GM12878 (cell line): ENCODE results near the gene NRG3.

Source experiments
- ASH2L ChIP-seq: fragments of 300-600, 200-600 bp; sonication (generic); IDR thresholded peaks from 2 replicates; pipeline ENCODE4 v1.6.1; 2017; ENCODE audit warnings: low read depth, mild to moderate bottlenecking, borderline replicate concordance
- BCL11A ChIP-seq: IDR thresholded peaks from 2 replicates; pipeline ENCODE4 v1.6.1; 2011; ENCODE audit warnings: low read depth, low read length
- CHD1 ChIP-seq: IDR thresholded peaks from 2 replicates; pipeline ENCODE4 v1.6.1; 2012; ENCODE audit warnings: low read depth, low read length, improper control_type of control experiment
- CHD2 ChIP-seq: IDR thresholded peaks from 2 replicates; pipeline ENCODE4 v1.6.1; 2011; ENCODE audit warnings: low read depth, low read length, improper control_type of control experiment, borderline replicate concordance
- EZH2 ChIP-seq: IDR thresholded peaks from 2 replicates; pipeline ENCODE4 v1.6.1; 2012; ENCODE audit warnings: low read depth, mild to moderate bottlenecking, control low read depth, inconsistent platforms, low read length, borderline replicate concordance; ENCODE audit not compliant: control insufficient read depth
- JUND ChIP-seq: IDR thresholded peaks from 2 replicates; pipeline ENCODE4 v1.6.1; 2012; ENCODE audit warnings: low read depth, mild to moderate bottlenecking, low read length, improper control_type of control experiment, moderate library complexity
- NFYB ChIP-seq: IDR thresholded peaks from 2 replicates; pipeline ENCODE4 v1.6.1; 2011; ENCODE audit warnings: low read depth, mild to moderate bottlenecking, low read length, improper control_type of control experiment, moderate library complexity; ENCODE audit not compliant: insufficient read depth
- POLR2A ChIP-seq: IDR thresholded peaks from 2 replicates; pipeline ENCODE4 v1.6.1; 2011; ENCODE audit warnings: low read depth, mild to moderate bottlenecking, low read length
- POLR2AphosphoS5 ChIP-seq: IDR thresholded peaks from 2 replicates; pipeline ENCODE4 v1.6.1; 2011; ENCODE audit warnings: mild to moderate bottlenecking, low read length, inconsistent platforms
- RAD51 ChIP-seq: fragments of 450-650 bp; IDR thresholded peaks from 2 replicates; pipeline ENCODE4 v1.6.1; 2016; ENCODE audit warnings: moderate library complexity, mild to moderate bottlenecking, inconsistent platforms
- ZNF24 ChIP-seq: fragments of 450-650 bp; IDR thresholded peaks from 2 replicates; pipeline ENCODE4 v1.6.1; 2017; ENCODE audit warnings: antibody characterized with exemption, mild to moderate bottlenecking
- ZNF592 ChIP-seq: fragments of 450-650 bp; IDR thresholded peaks from 2 replicates; pipeline ENCODE4 v1.6.1; 2017; ENCODE audit warnings: mild to moderate bottlenecking, moderate library complexity
- TF ChIP-seq, protein P1 (sequence below): IDR thresholded peaks from 2 replicates; pipeline ENCODE4 v1.6.1; 2012; ENCODE audit warnings: low read depth, low read length, improper control_type of control experiment
- TF ChIP-seq, protein P2 (sequence below): fragments of 450-650 bp; IDR thresholded peaks from 2 replicates; pipeline ENCODE4 v1.6.1; 2014; ENCODE audit warnings: mild to moderate bottlenecking

DNA sequence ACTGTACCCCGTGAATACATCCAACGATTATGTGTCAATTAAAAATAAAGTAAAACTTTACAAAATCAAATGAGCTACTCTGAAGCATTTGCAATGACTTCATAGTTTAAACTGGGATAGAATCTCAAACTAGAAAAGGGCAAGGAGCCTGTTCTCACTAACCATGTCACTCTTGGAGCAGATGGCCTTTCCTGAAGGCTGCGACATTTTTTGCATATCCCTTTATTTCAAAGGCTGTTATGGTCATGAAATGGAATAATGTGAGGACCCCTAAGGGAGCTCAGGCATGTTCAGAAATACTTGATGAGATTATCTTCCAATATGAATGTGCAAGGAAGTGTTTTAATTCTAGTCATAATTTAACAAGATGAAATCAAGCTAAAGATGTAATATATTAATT is 679.4 kb downstream of the NRG3 start:
- TF ChIP-seq EZH2, result no peak
- no peak for TF ChIP-seq POLR2AphosphoS5
- TF ChIP-seq ZNF24, result no peak
- TF ChIP-seq, protein P1, sequence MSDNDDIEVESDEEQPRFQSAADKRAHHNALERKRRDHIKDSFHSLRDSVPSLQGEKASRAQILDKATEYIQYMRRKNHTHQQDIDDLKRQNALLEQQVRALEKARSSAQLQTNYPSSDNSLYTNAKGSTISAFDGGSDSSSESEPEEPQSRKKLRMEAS, result no peak
- TF ChIP-seq CHD2, result no peak
- TF ChIP-seq ZNF592, result no peak
- no peak for TF ChIP-seq CHD1
- no peak for TF ChIP-seq BCL11A
- TF ChIP-seq ASH2L, result no peak
- TF ChIP-seq POLR2A, result no peak
- no peak for TF ChIP-seq RAD51
- TF ChIP-seq JUND, result no peak
- no peak for TF ChIP-seq NFYB
- TF ChIP-seq, protein P2, sequence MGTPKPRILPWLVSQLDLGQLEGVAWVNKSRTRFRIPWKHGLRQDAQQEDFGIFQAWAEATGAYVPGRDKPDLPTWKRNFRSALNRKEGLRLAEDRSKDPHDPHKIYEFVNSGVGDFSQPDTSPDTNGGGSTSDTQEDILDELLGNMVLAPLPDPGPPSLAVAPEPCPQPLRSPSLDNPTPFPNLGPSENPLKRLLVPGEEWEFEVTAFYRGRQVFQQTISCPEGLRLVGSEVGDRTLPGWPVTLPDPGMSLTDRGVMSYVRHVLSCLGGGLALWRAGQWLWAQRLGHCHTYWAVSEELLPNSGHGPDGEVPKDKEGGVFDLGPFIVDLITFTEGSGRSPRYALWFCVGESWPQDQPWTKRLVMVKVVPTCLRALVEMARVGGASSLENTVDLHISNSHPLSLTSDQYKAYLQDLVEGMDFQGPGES, result no peak
